ENCODE results near the gene FADS3.

Gene FADS3

GRCh38 chr11:61910187-61911127 lies 19.1 kb upstream of the FADS3 start:
- FAIRE-seq (no peak), DNase-seq (ENCODE audit: insufficient read length, low spot score) (no peak)
- TF ChIP-seq PAX5 (IDR thresholded peaks at IDR 0.05; ENCODE audit: insufficient read depth, low read length, severe bottlenecking) (no peak), POU2F2 (IDR thresholded peaks at IDR 0.05; ENCODE audit: low read depth, low read length) (no peak), SPI1 (IDR thresholded peaks at IDR 0.05; ENCODE audit: low read depth, low read length) (no peak), POLR2AphosphoS5 (IDR thresholded peaks at IDR 0.05; ENCODE audit: low read depth, low read length) (no peak), TAF1 (IDR thresholded peaks at IDR 0.05; ENCODE audit: low read depth, low read length) (no peak), POLR2A (IDR thresholded peaks at IDR 0.05; ENCODE audit: low read depth, low read length) (no peak)

- no peak for TF ChIP-seq PAX5 (IDR thresholded peaks at IDR 0.05; ENCODE audit: insufficient read depth, low read length, severe bottlenecking)
- TF ChIP-seq POU2F2 (IDR thresholded peaks at IDR 0.05; ENCODE audit: low read depth, low read length) = no peak
- TF ChIP-seq SPI1 (IDR thresholded peaks at IDR 0.05; ENCODE audit: low read depth, low read length) = no peak
- no peak for TF ChIP-seq POLR2A (IDR thresholded peaks at IDR 0.05; ENCODE audit: low read depth, low read length)
- no peak for TF ChIP-seq TAF1 (IDR thresholded peaks at IDR 0.05; ENCODE audit: low read depth, low read length)
- TF ChIP-seq POLR2AphosphoS5 (IDR thresholded peaks at IDR 0.05; ENCODE audit: low read depth, low read length) = no peak
- no peak for FAIRE-seq
- DNase-seq (ENCODE audit: insufficient read length, low spot score) = no peak
Measured at GRCh38 chr11:61908730-61909316, 17.5 kb upstream of the FADS3 start.

DNA sequence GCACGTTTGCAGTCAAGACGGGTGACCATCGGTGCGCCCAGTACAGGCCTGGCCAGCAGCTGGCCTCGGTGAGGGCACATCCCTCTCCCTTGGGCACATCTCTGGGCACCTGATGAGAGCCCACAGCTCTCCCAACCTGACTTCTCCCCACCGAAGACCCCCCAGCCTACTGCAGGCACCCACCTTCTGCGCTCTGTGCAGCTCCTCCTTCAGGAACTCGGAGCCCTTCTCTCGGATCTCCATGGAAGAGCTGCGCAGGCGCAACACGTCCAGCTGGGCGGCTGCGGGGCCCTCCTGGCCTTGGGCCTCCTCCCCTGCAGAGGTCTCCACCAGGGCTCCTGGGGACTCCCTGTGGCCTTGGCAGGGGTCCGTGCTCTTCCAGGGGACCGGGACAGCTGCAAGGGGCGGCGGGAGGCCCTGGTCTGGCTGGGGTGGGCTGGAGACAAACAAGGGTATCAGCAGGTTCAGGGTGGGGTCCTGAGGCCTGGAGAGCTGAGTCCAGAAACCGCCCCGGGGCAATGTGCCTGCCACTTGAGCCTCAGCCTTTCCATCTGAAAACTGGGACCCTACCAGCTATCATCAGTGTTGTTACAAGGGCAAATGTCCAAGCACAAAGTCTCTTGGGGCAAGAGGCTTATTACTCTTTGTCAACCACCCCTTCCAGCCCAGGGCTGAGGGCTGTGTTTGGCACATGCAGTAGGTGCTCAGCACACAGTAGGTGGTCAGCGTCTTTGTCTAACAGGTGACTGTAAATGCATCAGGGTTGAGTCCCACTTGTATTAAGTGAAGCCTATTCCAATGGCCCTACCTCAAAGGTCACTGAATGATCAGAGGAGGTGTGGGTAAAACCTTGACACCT lies 16.8 kb upstream of the FADS3 start:
- TF ChIP-seq PAX5 (IDR thresholded peaks at IDR 0.05; ENCODE audit: insufficient read depth, low read length, severe bottlenecking) (no peak), POLR2A (IDR thresholded peaks at IDR 0.05; ENCODE audit: low read depth, low read length) (no peak), TAF1 (IDR thresholded peaks at IDR 0.05; ENCODE audit: low read depth, low read length) (no peak), SPI1 (IDR thresholded peaks at IDR 0.05; ENCODE audit: low read depth, low read length) (no peak), POU2F2 (IDR thresholded peaks at IDR 0.05; ENCODE audit: low read depth, low read length) (no peak), POLR2AphosphoS5 (IDR thresholded peaks at IDR 0.05; ENCODE audit: low read depth, low read length) (no peak)
- FAIRE-seq = no peak
- DNase-seq (ENCODE audit: insufficient read length, low spot score) = no peak

- FAIRE-seq (no peak), DNase-seq (ENCODE audit: insufficient read length, low spot score) (no peak)
- no peak for TF ChIP-seq SPI1 (IDR thresholded peaks at IDR 0.05; ENCODE audit: low read depth, low read length)
- no peak for TF ChIP-seq TAF1 (IDR thresholded peaks at IDR 0.05; ENCODE audit: low read depth, low read length)
- no peak for TF ChIP-seq POU2F2 (IDR thresholded peaks at IDR 0.05; ENCODE audit: low read depth, low read length)
- TF ChIP-seq POLR2A (IDR thresholded peaks at IDR 0.05; ENCODE audit: low read depth, low read length) = no peak
- no peak for TF ChIP-seq POLR2AphosphoS5 (IDR thresholded peaks at IDR 0.05; ENCODE audit: low read depth, low read length)
- no peak for TF ChIP-seq PAX5 (IDR thresholded peaks at IDR 0.05; ENCODE audit: insufficient read depth, low read length, severe bottlenecking)
Measured at GRCh38 chr11:61907282-61907681, 15.9 kb upstream of the FADS3 start.

DNA sequence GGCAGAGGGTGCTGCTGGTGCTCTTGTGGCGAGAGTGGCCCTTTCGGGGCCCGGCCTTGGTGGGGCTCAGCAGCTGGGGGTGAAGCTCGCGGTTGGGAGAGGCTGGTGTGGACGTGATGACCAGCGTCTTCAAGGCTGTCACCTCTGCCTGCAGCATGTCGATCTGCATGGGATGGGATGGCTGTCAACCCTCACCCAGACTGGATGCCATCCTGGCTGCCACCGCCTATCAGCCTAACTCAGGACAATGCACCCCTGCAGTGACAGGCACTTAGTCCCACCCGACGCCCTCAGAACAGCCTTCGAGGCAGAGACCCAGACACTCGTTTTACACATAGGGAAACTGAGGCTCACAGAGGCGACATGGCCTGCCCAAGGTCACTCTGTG lies 15.2 kb upstream of the FADS3 start:
- no peak for TF ChIP-seq TAF1 (IDR thresholded peaks at IDR 0.05; ENCODE audit: low read depth, low read length)
- no peak for TF ChIP-seq POU2F2 (IDR thresholded peaks at IDR 0.05; ENCODE audit: low read depth, low read length)
- no peak for TF ChIP-seq SPI1 (IDR thresholded peaks at IDR 0.05; ENCODE audit: low read depth, low read length)
- TF ChIP-seq POLR2AphosphoS5 (IDR thresholded peaks at IDR 0.05; ENCODE audit: low read depth, low read length) = no peak
- TF ChIP-seq PAX5 (IDR thresholded peaks at IDR 0.05; ENCODE audit: insufficient read depth, low read length, severe bottlenecking) = no peak
- TF ChIP-seq POLR2A (IDR thresholded peaks at IDR 0.05; ENCODE audit: low read depth, low read length) = no peak
- no peak for FAIRE-seq

DNA sequence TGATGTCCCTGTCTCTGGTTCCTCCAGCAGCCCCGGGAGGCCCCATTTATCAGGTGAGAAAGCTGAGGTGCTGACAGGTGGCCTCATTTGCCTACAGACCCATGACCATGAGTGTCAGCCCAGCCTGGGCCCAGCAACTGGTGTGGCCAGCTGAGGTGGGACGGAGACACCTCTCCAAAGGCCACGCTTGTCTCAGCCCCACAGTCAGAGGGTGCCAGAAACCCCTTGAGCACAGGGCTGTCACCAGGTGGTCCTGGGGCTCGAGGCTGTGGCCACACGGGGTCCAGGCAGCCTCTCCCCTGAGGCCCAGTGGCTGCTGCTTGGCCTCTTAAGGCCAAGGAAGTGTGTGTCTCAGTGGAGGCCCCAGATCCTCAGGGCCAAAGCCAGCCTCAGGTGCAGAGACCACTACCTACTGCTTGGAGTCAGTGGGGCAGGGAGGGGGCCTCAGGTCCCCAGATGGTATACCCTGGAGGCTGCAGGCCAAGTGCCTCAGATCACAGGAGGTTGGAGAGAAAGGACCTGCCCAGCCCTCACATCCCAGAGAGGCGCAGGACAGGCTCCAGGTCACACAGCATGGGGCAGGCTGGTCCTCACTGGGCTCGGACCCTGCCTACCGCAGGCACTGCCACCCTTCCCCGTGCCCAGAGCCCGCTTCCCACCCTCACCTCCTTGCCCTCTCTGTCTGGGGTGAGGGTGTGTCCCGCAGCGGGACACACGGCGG lies 14.6 kb upstream of the FADS3 start:
- DNase-seq (ENCODE audit: insufficient read length, low spot score) = no peak
- FAIRE-seq = no peak

More for the DNA sequence above, 15.2 kb upstream of the FADS3 start:
- no peak for DNase-seq (ENCODE audit: insufficient read length, low spot score)

DNA sequence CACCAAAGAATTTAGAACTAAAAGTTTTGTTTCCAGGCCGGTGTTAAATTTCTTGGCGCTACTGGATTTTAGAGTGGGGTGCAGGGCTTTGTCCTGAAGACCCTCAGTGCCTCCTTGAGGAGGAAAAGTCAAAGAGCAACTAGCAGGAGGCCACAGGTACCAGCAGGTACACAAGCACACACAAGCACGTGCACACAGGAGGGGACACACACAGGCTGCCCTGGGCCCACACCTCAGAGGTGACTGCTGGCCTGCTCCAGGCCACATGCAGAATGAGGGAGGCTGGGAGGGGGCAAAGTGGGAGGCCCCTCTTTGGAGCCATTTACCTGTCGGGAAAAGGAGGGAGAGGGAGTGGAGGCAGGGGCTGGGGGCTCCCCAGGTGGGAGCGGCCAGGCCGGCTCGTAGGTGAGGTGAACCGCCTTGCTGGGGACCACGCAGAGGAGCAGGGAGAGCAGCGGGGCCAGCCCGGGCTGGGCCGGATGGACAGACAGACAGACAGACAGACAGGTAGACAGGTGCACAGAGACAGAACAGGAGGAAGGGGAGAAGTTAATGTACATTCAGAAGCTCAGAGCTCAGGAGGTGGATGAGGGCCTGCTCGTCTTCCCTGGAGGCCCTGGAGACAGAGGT lies 13.8 kb upstream of the FADS3 start:
- FAIRE-seq (no peak), DNase-seq (ENCODE audit: insufficient read length, low spot score) (no peak)
- TF ChIP-seq POU2F2 (IDR thresholded peaks at IDR 0.05; ENCODE audit: low read depth, low read length) (no peak), TAF1 (IDR thresholded peaks at IDR 0.05; ENCODE audit: low read depth, low read length) (no peak), PAX5 (IDR thresholded peaks at IDR 0.05; ENCODE audit: insufficient read depth, low read length, severe bottlenecking) (no peak), POLR2AphosphoS5 (IDR thresholded peaks at IDR 0.05; ENCODE audit: low read depth, low read length) (no peak), POLR2A (IDR thresholded peaks at IDR 0.05; ENCODE audit: low read depth, low read length) (no peak), SPI1 (IDR thresholded peaks at IDR 0.05; ENCODE audit: low read depth, low read length) (no peak)

More for the DNA sequence above, 14.6 kb upstream of the FADS3 start:
- TF ChIP-seq PAX5 (IDR thresholded peaks at IDR 0.05; ENCODE audit: insufficient read depth, low read length, severe bottlenecking) = no peak
- TF ChIP-seq POLR2A (IDR thresholded peaks at IDR 0.05; ENCODE audit: low read depth, low read length) = no peak
- TF ChIP-seq TAF1 (IDR thresholded peaks at IDR 0.05; ENCODE audit: low read depth, low read length) = no peak
- TF ChIP-seq POU2F2 (IDR thresholded peaks at IDR 0.05; ENCODE audit: low read depth, low read length) = no peak
- TF ChIP-seq POLR2AphosphoS5 (IDR thresholded peaks at IDR 0.05; ENCODE audit: low read depth, low read length) = no peak
- TF ChIP-seq SPI1 (IDR thresholded peaks at IDR 0.05; ENCODE audit: low read depth, low read length) = no peak

GRCh38 chr11:61904539-61905048 lies 13.2 kb upstream of the FADS3 start:
- DNase-seq (ENCODE audit: insufficient read length, low spot score) (no peak), FAIRE-seq (no peak)
- TF ChIP-seq SPI1 (IDR thresholded peaks at IDR 0.05; ENCODE audit: low read depth, low read length) (no peak), POU2F2 (IDR thresholded peaks at IDR 0.05; ENCODE audit: low read depth, low read length) (no peak), PAX5 (IDR thresholded peaks at IDR 0.05; ENCODE audit: insufficient read depth, low read length, severe bottlenecking) (no peak), POLR2A (IDR thresholded peaks at IDR 0.05; ENCODE audit: low read depth, low read length) (no peak)
